SK-N-SH treated with all-trans-retinoic acid at 6 μM for 48 hours (cell line): Measurements from ENCODE around the gene RPS19BP1.
A peak's percentile ranks its signal among the peaks of the same experiment; 100 is the strongest.

Experiments used
- ATAC-seq: fragments of 200-7000 bp; cut with Tn5 transposase; 3 replicates; pipeline ENCODE4 v1.9.1; 2020; ENCODE audit warnings: mild to moderate bottlenecking, moderate library complexity
- ARNTL ChIP-seq: fragments of 450-650 bp; formaldehyde crosslinking; IDR thresholded peaks from 2 replicates; pipeline ENCODE4 v1.5.0; 2020; ENCODE audit warnings: low read depth, mild to moderate bottlenecking, moderate library complexity, borderline replicate concordance
- BACH2 ChIP-seq: fragments of 250-450 bp; sonication (Bioruptor Pico); IDR thresholded peaks from 2 replicates; pipeline ENCODE4 v1.9.0; 2021; ENCODE audit warnings: mild to moderate bottlenecking, borderline replicate concordance
- CREB5 ChIP-seq: fragments of 250-450 bp; sonication (Bioruptor Pico); IDR thresholded peaks from 2 replicates; pipeline ENCODE4 v1.5.1; 2020; ENCODE audit warnings: low read depth, mild to moderate bottlenecking, moderate library complexity
- CSDC2 ChIP-seq: fragments of 250-450 bp; sonication (Bioruptor Pico); IDR thresholded peaks from 2 replicates; pipeline ENCODE4 v1.5.0; 2020; ENCODE audit warnings: mild to moderate bottlenecking, moderate library complexity
- CSRNP3 ChIP-seq: fragments of 250-450 bp; sonication (Bioruptor Pico); IDR thresholded peaks from 2 replicates; pipeline ENCODE4 v1.5.1; 2021; ENCODE audit warnings: mild to moderate bottlenecking, moderate library complexity
- ESRRG ChIP-seq: fragments of 250-450 bp; sonication (Bioruptor Pico); IDR thresholded peaks from 2 replicates; pipeline ENCODE4 v1.6.1; 2021; ENCODE audit warnings: mild to moderate bottlenecking
- GLIS3 ChIP-seq: fragments of 250-450 bp; sonication (Bioruptor Pico); IDR thresholded peaks from 2 replicates; pipeline ENCODE4 v1.5.0; 2020; ENCODE audit warnings: mild to moderate bottlenecking, moderate library complexity
- OSR1 ChIP-seq: fragments of 250-450 bp; sonication (Bioruptor Pico); IDR thresholded peaks from 2 replicates; pipeline ENCODE4 v1.8.0; 2022; ENCODE audit warnings: moderate library complexity, mild to moderate bottlenecking, inconsistent platforms
- PATZ1 ChIP-seq: fragments of 250-450 bp; sonication (Bioruptor Pico); IDR thresholded peaks from 2 replicates; pipeline ENCODE4 v1.8.0; 2020; ENCODE audit warnings: mild to moderate bottlenecking, moderate library complexity, borderline replicate concordance
- POU6F1 ChIP-seq: fragments of 250-450 bp; sonication (Bioruptor Pico); IDR thresholded peaks from 2 replicates; pipeline ENCODE4 v1.8.0; 2021; ENCODE audit warnings: low read depth, mild to moderate bottlenecking, moderate library complexity, borderline replicate concordance
- PPARA ChIP-seq: fragments of 250-450 bp; sonication (Bioruptor Pico); IDR thresholded peaks from 2 replicates; pipeline ENCODE4 v1.5.0; 2020; ENCODE audit warnings: mild to moderate bottlenecking, borderline replicate concordance
- RARB ChIP-seq: fragments of 250-450 bp; sonication (Bioruptor Pico); IDR thresholded peaks from 2 replicates; pipeline ENCODE4 v1.8.0; 2021; ENCODE audit warnings: mild to moderate bottlenecking, moderate library complexity
- TCF4 ChIP-seq: fragments of 250-450 bp; sonication (Bioruptor Pico); IDR thresholded peaks from 2 replicates; pipeline ENCODE4 v1.8.0; 2021; ENCODE audit warnings: mild to moderate bottlenecking, moderate library complexity, borderline replicate concordance
- TOX ChIP-seq: fragments of 250-450 bp; sonication (Bioruptor Pico); IDR thresholded peaks from 2 replicates; pipeline ENCODE4 v1.8.0; 2021; ENCODE audit warnings: mild to moderate bottlenecking, moderate library complexity, borderline replicate concordance
- ZC3H10 ChIP-seq: fragments of 250-450 bp; sonication (Bioruptor Pico); IDR thresholded peaks from 2 replicates; pipeline ENCODE4 v1.5.1; 2021; ENCODE audit warnings: mild to moderate bottlenecking, moderate library complexity
- ZFP3 ChIP-seq: fragments of 250-450 bp; sonication (Bioruptor Pico); IDR thresholded peaks from 2 replicates; pipeline ENCODE4 v1.5.0; 2020; ENCODE audit warnings: mild to moderate bottlenecking, moderate library complexity
- ZFP30 ChIP-seq: fragments of 450-650 bp; formaldehyde crosslinking; IDR thresholded peaks from 2 replicates; pipeline ENCODE4 v1.5.0; 2022; ENCODE audit warnings: mild to moderate bottlenecking, moderate library complexity
- ZNF565 ChIP-seq: fragments of 450-650 bp; formaldehyde crosslinking; conservative IDR thresholded peaks from 2 replicates; pipeline ENCODE4 v1.5.0; 2020; ENCODE audit warnings: low read depth, mild to moderate bottlenecking, moderate library complexity
- ZNF70 ChIP-seq: fragments of 450-650 bp; formaldehyde crosslinking; IDR thresholded peaks from 2 replicates; pipeline ENCODE4 v1.5.0; 2020; ENCODE audit warnings: mild to moderate bottlenecking, moderate library complexity
- ZNF8 ChIP-seq: fragments of 450-650 bp; formaldehyde crosslinking; IDR thresholded peaks from 2 replicates; pipeline ENCODE4 v1.5.0; 2020; ENCODE audit warnings: mild to moderate bottlenecking, moderate library complexity
- TF ChIP-seq, protein P1 (sequence below): fragments of 250-450 bp; sonication (Bioruptor Pico); IDR thresholded peaks from 2 replicates; pipeline ENCODE4 v1.5.0; 2020; ENCODE audit warnings: mild to moderate bottlenecking, moderate library complexity

RPS19BP1 gene

DNA sequence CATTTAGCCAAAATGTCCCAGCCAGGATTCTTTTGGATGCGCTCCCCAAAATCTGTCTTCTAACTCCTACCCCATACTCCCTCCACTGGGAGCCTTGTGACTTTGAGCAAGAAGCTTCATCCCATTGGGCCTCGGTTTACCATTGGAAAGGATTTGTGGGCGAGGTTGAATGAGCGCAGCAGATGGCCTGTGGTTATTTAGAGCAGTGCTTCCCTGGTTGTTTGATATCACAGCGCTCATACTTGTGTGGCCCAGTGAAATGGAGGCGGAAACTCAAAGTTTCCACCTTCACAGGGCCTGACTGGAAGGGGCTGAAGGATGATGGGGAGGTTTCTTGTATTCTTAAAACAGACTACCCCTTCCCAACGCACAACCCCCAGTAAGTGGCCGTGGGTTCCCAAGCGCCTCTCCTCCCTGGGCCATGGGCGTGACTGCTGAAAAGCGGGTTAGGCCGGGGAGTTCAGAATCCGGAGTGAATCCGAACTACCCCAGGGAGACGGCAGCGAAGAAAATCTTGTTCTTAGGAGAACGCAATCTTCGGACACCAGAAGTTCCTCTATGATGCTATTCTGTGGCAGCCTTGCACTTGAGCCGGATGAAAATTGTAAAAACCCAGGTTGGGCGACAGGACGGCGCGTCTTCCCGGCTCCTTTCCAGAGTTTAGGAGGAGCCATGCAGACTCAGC lies 13.4 kb downstream of the RPS19BP1 start:
- TF ChIP-seq RARB = no peak
- no peak for TF ChIP-seq ZNF8 (CRISPR knock-in tag)
- TF ChIP-seq CREB5 (CRISPR knock-in tag) = no peak
- TF ChIP-seq POU6F1 (CRISPR knock-in tag) = no peak
- no peak for TF ChIP-seq PATZ1
- no peak for TF ChIP-seq CSDC2 (CRISPR knock-in tag)
- no peak for TF ChIP-seq TCF4 (CRISPR knock-in tag)
- no peak for TF ChIP-seq ZNF565 (CRISPR knock-in tag)
- no peak for TF ChIP-seq ZNF70
- TF ChIP-seq ARNTL = no peak
- no peak for TF ChIP-seq PPARA (CRISPR knock-in tag)
- TF ChIP-seq ZFP30 = no peak
- TF ChIP-seq GLIS3 (CRISPR knock-in tag) = no peak
- TF ChIP-seq BACH2 (CRISPR knock-in tag) = no peak
- no peak for TF ChIP-seq ESRRG (CRISPR knock-in tag)
- no peak for TF ChIP-seq TOX (CRISPR knock-in tag)
- peak; percentile 20 for ATAC-seq

- TF ChIP-seq ZC3H10 = no peak
- TF ChIP-seq PATZ1 = no peak
- TF ChIP-seq ZNF8 (CRISPR knock-in tag) = no peak
- TF ChIP-seq, protein P1, sequence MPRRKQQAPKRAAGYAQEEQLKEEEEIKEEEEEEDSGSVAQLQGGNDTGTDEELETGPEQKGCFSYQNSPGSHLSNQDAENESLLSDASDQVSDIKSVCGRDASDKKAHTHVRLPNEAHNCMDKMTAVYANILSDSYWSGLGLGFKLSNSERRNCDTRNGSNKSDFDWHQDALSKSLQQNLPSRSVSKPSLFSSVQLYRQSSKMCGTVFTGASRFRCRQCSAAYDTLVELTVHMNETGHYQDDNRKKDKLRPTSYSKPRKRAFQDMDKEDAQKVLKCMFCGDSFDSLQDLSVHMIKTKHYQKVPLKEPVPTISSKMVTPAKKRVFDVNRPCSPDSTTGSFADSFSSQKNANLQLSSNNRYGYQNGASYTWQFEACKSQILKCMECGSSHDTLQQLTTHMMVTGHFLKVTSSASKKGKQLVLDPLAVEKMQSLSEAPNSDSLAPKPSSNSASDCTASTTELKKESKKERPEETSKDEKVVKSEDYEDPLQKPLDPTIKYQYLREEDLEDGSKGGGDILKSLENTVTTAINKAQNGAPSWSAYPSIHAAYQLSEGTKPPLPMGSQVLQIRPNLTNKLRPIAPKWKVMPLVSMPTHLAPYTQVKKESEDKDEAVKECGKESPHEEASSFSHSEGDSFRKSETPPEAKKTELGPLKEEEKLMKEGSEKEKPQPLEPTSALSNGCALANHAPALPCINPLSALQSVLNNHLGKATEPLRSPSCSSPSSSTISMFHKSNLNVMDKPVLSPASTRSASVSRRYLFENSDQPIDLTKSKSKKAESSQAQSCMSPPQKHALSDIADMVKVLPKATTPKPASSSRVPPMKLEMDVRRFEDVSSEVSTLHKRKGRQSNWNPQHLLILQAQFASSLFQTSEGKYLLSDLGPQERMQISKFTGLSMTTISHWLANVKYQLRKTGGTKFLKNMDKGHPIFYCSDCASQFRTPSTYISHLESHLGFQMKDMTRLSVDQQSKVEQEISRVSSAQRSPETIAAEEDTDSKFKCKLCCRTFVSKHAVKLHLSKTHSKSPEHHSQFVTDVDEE (CRISPR knock-in tag) = no peak
- no peak for TF ChIP-seq CSRNP3
- TF ChIP-seq TCF4 (CRISPR knock-in tag) = no peak
- no peak for TF ChIP-seq BACH2 (CRISPR knock-in tag)
- no peak for TF ChIP-seq OSR1 (CRISPR knock-in tag)
- no peak for TF ChIP-seq ZFP3
- no peak for TF ChIP-seq TOX (CRISPR knock-in tag)
- no peak for TF ChIP-seq CSDC2 (CRISPR knock-in tag)
- TF ChIP-seq GLIS3 (CRISPR knock-in tag) = no peak
- TF ChIP-seq POU6F1 (CRISPR knock-in tag) = no peak
- no peak for TF ChIP-seq RARB
- no peak for ATAC-seq
Measured at GRCh38 chr22:39518144-39518786, 14.3 kb downstream of the RPS19BP1 start.
